GM08714 (cell line): ENCODE measurements around the gene KIFBP.
"Not testable (repeated sequence)": the region's sequence is repeated elsewhere in the genome, so short reads cannot be mapped to it uniquely, and the experiment has no call there.

Source experiments
- H3K4me3 ChIP-seq: fragments of 200-500 bp; sonication (Bioruptor generic); 2 replicates; pipeline ENCODE4 v1.5.1; 2014; ENCODE audit warnings: mild to moderate bottlenecking, low read length, inconsistent platforms
- ZNF274 ChIP-seq: IDR thresholded peaks from 2 replicates; pipeline ENCODE4 v1.6.1; 2012; ENCODE audit warnings: mild to moderate bottlenecking, low read depth, low read length

The KIFBP gene, protein sequence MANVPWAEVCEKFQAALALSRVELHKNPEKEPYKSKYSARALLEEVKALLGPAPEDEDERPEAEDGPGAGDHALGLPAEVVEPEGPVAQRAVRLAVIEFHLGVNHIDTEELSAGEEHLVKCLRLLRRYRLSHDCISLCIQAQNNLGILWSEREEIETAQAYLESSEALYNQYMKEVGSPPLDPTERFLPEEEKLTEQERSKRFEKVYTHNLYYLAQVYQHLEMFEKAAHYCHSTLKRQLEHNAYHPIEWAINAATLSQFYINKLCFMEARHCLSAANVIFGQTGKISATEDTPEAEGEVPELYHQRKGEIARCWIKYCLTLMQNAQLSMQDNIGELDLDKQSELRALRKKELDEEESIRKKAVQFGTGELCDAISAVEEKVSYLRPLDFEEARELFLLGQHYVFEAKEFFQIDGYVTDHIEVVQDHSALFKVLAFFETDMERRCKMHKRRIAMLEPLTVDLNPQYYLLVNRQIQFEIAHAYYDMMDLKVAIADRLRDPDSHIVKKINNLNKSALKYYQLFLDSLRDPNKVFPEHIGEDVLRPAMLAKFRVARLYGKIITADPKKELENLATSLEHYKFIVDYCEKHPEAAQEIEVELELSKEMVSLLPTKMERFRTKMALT

DNA sequence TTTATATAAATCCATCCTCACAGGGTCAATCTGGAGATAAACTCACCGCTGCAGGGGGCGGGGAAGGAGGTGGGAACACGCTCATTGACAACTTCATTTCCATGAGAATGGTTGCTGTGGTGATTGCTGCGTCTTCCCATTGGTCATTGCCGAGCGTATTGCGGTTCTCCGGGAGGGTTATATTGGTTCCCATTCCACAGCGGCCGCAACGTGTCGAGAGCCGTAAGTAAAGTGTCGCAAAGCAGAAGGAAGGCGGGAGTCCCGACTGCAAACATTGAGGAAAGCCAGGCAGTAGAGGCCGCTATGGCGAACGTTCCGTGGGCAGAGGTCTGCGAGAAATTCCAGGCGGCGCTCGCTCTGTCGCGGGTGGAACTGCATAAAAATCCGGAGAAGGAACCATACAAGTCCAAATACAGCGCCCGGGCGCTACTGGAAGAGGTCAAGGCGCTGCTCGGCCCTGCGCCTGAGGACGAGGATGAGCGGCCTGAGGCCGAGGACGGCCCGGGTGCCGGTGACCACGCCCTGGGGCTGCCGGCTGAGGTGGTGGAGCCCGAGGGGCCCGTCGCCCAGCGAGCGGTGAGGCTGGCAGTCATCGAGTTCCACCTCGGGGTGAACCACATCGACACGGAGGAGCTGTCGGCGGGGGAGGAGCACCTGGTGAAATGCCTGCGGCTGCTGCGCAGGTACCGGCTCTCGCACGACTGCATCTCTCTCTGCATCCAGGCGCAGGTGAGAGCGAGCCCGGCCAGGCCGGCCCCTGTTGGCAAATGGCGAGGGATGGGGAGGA, at the start of gene KIFBP:
Gene KIFBP, plus strand, starts transcription at position 274 of the 787 bp plus-strand sequence. Its CDS starts 30 bp downstream, at position 304.
- no peak for TF ChIP-seq ZNF274
- H3K4me3 ChIP-seq = peak within 1 kb of the TSS; percentile 73

DNA sequence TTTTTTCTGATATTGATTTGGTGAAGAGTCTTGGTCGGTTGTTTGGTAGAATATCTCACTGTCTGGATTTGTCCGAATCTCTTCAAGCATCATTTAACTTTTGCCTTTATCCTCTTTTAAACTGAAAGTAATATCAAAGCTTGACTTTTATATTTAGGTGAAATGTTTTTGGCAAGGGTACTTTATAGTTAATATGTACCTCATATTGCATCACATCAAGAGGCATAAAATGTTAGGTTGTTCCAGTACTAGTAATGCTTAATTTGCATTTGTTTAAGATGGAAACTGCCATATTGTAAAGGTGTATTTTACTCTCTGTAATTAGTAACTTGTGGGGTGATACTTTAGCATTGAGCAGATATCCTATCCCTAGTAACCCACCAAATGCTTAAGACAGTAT, 49.7 kb upstream of the KIFBP start:
- TF ChIP-seq ZNF274 = no peak
- H3K4me3 ChIP-seq = no peak overlapping the region

DNA sequence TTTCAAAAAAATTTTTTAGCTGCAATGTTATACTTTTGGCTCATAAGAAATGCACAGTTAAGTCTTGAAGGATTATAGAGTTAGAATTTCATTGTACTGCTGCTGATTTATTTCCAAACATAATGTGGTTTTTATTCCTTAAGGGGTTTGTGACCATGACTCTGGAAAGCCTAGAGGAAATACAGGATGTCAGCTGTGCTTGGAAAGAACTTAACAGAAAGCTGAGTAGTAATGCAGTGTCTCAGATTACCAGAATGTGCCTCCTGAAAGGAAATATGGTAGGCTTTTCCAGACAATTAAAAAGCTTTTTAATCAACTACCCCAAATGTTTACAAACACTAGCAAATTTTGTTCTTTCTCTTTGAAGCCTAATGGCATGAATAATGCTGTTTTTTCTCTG, 47.7 kb upstream of the KIFBP start:
- not testable (repeated sequence) for H3K4me3 ChIP-seq

DNA sequence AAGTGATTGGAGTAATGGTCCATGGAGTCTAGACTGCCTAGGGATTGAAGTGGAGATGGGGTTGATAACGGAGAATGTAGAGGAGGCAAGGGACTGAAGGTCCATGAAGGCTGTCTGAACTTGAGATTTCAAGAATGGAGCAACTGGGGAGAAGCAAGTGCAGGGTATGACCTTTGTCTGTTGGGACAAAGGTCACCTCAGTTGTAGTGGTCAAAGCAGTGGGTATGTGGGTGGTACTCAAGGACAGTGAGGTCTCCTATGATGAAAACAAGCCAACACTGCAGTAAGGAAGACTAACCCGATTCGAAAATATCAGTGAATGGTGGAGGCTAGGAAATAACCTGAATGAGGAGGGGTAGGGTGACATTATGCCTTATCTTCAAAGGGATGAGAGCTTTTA, 38.0 kb upstream of the KIFBP start:
- H3K4me3 ChIP-seq = no peak overlapping the region
- no peak for TF ChIP-seq ZNF274

DNA sequence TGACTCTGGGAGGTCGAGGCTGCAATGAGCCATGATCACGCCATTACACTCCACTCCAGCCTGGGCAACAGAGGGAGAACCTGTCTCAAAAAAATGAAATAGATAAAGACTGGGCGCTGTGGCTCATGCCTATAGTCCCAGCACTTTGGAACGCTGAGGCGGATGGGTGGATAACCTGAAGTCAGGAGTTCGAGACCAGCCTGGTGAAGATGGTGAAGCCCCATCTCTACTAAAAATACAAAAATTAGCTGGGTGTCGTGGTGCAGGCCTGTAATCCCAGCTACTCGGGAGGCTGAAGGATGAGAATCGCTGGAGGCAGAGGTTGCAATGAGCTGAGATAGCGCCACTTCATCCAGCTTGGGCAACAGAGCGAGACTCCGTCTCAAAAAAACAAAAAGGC, 33.7 kb upstream of the KIFBP start:
- TF ChIP-seq ZNF274 = no peak
- peak overlapping the region; percentile 87; the same call in 1 of the 2 replicates for H3K4me3 ChIP-seq

DNA sequence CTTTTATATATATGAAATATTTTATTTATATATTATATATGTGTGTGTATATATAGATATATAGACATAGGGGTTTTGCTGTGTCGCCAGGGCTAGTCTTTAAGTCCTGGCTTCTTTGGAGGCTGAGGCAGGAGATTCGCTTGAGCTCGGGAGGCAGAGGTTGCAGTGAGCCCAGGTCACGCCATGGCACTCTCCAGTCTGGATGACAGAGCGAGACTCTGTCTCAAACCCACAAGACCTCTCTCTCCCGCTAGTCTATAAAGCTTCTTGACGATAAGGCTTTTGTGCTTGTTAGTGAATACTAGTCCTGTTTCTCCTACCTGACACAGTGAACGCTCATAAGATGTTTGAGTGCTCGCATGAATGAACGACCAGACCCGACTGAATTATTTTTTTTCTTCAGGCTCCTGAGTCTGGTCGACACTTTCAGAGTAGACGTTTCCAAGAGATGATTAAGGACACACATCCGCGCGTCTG, 33.2 kb upstream of the KIFBP start:
- no peak for TF ChIP-seq ZNF274
- peak overlapping the region; percentile 87 for H3K4me3 ChIP-seq

DNA sequence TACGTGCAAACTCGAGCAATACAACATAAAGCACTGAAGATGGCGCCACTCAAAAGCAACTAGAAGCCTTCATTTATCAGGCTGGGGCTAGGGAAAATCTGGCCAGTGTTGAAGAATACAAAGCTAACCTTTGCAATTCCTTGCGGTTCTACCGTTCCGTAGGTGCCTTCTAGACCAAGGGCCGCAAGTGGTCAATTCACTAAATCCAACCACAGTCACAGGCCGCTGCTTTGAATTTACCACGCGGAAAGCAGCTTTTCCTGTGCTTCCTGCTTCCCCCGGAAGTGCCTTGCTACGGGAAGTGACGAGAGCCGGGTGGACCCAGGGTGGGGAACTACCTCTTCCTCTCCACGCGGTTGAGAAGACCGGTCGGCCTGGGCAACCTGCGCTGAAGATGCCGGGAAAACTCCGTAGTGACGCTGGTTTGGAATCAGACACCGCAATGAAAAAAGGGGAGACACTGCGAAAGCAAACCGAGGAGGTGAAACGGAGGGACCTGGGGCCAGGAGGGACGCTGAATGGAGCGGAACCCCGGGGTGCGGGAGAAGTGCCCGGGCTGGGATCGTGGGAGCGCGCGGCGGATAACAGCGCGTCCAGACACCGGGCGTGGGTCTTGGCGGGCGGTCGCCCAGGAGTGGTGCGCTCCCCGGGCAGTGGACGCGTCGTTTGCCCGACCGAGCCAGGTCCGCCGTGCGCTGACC, 32.6 kb upstream of the KIFBP start, which contains the start of gene DDX21:
Gene DDX21, plus strand, starts transcription at position 339 of the 701 bp plus-strand sequence. Its CDS starts 56 bp downstream, at position 395.
- TF ChIP-seq ZNF274 = no peak
- peak within 1 kb of the TSS; percentile 87 for H3K4me3 ChIP-seq

DNA sequence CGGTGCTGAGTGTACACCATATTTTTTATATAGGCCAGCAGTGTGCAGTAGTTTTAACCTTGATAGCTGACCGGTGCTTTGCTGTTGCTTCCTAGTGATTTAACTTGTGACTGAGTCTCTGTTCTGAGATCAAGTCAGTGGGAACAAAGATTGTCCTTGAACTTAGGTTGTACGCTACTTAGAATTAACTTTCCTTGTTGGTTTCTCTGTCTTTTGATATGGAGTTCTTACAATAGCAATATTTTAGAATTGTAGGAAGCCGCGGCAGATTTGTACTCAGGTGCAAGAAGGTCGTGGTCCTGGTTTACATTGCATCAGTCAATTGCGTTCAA, 31.4 kb upstream of the KIFBP start:
- no peak for TF ChIP-seq ZNF274
- peak overlapping the region; percentile 87 for H3K4me3 ChIP-seq

DNA sequence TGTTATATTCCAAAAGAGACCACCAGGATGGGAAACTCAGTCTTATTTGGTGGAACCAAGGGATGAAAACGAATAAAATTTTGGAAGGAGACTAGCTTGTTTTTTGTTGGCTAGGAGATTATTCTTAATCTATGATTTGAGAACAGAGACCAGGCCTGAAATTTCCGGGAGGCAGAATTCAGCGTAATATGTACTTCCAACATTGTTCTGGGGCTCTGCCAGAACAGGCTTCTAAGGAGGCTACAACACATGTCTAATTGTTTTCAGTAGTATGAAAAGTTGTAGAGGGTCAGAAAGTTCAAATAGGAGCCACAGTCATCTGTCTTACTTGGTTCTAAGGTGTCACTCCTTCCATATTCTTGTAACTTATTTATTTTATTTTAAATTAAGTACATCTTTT, 30.9 kb upstream of the KIFBP start:
- TF ChIP-seq ZNF274 = no peak
- peak overlapping the region; percentile 87 for H3K4me3 ChIP-seq

DNA sequence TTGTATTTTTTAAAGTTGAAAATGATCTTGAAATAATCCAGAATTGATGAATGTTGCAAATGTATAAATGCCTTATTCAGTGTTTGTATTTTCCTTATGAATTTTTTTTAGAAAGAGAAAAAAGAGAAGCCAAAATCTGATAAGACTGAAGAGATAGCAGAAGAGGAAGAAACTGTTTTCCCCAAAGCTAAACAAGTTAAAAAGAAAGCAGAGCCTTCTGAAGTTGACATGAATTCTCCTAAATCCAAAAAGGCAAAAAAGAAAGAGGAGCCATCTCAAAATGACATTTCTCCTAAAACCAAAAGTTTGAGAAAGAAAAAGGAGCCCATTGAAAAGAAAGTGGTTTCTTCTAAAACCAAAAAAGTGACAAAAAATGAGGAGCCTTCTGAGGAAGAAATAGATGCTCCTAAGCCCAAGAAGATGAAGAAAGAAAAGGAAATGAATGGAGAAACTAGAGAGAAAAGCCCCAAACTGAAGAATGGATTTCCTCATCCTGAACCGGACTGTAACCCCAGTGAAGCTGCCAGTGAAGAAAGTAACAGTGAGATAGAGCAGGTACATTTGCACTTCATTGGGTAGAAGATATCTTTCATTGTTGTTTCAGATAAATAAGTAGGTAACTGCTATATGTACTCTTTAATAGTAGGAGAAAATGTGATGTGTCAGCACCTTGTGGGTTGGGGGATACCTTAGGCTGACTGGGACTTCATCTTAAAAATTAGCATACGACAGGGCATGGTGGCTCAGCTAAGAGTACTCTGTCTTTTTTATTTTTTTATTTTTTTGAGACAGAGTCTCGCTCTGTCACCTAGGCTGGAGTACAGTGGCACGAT, 28.7 kb upstream of the KIFBP start:
- no peak overlapping the region for H3K4me3 ChIP-seq
- TF ChIP-seq ZNF274 = no peak

DNA sequence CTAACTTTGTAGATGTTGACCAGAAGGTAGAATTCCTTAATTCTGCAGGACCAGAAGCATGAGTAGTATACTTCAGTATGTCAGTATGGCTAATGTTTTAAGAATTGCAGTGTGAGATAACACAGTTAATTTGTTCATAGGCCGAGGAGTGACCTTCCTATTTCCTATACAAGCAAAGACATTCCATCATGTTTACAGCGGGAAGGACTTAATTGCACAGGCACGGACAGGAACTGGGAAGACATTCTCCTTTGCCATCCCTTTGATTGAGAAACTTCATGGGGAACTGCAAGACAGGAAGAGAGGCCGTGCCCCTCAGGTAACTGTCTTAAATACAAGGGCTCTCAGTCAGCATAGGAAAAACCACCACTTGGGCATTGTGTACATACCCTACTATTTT, 25.5 kb upstream of the KIFBP start:
- no peak overlapping the region for H3K4me3 ChIP-seq
- no peak for TF ChIP-seq ZNF274

DNA sequence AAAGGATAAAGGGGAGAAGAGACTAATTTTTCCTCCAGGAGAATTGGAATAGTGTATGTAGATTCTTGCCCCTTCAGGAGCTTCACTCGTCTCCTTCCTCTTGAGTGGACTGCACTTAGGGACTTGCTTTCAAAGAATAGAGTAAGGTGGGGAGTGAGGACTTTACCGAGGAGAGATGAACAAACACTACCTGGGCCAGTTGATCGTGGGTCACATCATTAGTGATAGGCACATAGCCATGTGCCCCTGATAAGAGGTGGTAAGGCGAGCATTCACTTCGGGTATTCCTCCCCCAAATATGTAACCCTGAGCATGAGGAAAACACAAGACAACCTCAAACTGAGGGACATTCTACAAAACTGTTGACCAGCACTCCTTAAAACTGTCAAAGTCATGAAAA, 14.6 kb upstream of the KIFBP start:
- no peak overlapping the region for H3K4me3 ChIP-seq
- no peak for TF ChIP-seq ZNF274

DNA sequence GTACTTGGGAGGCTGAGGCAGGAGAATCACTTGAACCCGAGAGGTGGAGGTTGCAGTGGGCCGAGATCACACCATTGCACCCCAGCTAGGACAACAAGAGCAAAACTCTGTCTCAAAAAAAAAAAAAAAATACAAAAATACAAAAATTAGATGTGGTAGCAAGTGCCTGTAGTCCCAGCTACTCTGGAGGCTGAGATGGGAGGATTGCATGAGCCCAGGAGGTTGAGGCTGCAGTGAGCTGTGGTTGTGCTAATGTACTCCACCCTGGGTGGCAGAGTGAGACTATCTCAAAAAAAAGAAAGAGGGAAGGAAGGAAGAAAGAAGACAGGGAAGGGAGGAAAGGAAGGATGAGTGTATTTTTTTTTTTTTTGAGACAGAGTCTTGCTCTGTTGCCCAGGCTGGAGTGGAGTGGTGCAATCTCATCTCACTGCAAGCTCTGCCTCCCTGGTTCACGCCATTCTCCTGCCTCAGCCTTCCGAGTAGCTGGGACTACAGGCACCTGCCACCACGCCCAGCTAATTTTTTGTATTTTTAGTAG, 12.6 kb upstream of the KIFBP start:
- H3K4me3 ChIP-seq = not testable (repeated sequence)

DNA sequence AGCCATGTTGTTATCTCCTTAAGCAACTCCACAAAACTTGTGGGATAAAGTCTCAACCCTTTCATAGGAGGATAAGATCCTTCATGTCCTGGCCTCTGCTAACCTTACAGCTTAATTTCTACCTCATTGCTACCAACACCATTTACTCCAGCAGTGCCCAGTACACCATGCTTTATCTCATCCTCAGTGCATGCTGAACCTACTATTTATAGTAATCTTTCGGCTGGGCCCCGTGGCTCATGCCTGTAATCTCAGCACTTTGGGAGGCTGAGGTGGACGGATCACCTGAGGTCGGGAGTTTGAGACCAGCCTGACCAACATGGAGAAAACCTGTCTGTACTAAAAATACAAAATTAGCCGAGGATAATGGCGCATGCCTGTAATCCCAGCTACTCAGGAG, 8.9 kb upstream of the KIFBP start:
- not testable (repeated sequence) for H3K4me3 ChIP-seq
